ENCODE data around the gene EEF2K.
A peak's percentile ranks its signal among the peaks of the same experiment; 100 is the strongest.

Gene EEF2K

DNA sequence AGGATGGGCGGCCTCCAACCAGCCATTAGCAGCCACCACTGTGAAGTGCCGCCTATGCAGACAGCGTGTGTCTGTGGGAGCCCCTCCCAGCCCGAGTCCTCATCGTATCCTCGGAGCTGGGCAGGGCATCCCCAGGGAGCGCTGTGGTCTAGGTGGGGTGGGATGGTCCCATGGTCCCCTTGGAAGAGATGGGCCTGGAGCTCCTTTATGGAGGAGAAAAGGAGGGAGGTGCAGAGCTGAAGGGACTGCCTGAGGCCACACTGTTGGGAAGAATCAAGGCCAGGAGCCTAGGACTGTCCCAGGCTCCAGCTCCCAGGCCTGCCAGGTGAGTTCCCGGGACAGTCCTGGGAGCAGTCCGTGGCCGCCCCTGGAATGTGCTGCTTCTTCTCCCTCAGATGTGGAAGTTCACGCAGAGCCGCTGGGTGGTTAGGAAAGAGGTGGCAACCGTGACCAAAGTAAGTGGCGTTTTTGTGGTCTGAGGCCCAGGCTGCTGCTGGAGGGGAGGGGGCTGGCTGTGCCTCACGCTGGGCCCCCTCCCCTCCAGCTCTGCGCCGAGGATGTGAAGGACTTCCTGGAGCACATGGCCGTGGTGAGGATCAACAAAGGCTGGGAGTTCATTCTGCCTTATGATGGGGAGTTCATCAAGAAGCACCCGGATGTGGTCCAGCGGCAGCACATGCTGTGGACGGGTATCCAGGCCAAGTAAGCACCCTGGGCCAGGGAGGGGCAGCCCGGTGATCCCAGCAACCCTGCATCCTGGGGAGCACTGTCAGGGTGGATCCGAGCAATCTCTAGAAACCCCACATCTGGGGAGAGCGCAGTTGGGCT is 118.1 kb downstream of the EEF2K start:
- no peak for TF ChIP-seq POLR2A (IDR thresholded peaks at IDR 0.05; ENCODE audit: extremely low read depth, insufficient read length)
- TF ChIP-seq, protein P1, sequence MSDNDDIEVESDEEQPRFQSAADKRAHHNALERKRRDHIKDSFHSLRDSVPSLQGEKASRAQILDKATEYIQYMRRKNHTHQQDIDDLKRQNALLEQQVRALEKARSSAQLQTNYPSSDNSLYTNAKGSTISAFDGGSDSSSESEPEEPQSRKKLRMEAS (IDR thresholded peaks at IDR 0.05; ENCODE audit: low read depth, low read length), result no peak
- TF ChIP-seq, protein P2, sequence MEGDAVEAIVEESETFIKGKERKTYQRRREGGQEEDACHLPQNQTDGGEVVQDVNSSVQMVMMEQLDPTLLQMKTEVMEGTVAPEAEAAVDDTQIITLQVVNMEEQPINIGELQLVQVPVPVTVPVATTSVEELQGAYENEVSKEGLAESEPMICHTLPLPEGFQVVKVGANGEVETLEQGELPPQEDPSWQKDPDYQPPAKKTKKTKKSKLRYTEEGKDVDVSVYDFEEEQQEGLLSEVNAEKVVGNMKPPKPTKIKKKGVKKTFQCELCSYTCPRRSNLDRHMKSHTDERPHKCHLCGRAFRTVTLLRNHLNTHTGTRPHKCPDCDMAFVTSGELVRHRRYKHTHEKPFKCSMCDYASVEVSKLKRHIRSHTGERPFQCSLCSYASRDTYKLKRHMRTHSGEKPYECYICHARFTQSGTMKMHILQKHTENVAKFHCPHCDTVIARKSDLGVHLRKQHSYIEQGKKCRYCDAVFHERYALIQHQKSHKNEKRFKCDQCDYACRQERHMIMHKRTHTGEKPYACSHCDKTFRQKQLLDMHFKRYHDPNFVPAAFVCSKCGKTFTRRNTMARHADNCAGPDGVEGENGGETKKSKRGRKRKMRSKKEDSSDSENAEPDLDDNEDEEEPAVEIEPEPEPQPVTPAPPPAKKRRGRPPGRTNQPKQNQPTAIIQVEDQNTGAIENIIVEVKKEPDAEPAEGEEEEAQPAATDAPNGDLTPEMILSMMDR (IDR thresholded peaks at IDR 0.05; ENCODE audit: low read depth, low read length), result no peak
- no peak for TF ChIP-seq MYC (IDR thresholded peaks at IDR 0.05; ENCODE audit: low read depth, low read length)
- no peak for DNase-seq (ENCODE audit: low read depth)

DNA sequence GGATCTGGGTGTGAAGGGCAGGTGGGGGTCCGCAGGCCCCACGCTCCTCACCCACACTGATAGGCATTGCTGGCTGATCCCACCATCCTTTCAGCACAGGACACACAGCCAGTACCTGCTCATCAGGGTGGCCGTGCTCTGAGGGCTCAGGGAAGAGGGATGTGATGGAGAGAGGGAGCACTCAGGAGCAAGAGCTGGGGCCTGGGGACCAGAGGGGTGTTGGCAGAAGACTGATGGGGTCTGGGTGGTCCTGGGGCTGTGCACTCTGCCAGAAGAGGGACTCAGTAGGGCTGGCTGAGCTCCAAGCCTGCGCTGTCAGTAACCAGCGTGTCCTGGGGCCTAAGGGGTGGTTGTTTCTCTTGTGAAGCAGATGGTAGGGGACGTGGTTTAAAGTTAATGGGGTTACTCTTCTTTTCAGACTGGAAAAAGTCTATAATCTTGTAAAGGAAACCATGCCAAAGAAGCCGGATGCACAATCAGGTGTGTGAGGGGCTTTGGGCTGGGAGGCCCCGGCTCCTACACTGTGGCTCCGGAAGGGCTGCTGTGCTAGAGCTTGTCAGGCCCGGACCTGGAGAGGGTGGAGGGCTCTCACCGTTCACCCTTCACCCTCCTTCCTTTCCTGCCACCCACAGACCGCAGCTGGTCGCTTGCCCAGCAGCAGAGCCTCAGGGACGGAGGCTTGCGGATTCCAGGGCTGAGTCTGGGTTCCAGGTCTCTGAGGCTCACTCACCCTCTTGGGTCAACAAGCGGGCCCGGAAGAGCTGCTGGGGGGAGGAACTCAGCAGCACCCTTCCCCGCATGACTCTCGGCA is 118.9 kb downstream of the EEF2K start:
- DNase-seq (ENCODE audit: low read depth), result peak; percentile 38

More for the DNA sequence above, 118.1 kb downstream of the EEF2K start:
- H3K4me3 ChIP-seq (ENCODE audit: low read depth, low read length), result no peak overlapping the region

DNA sequence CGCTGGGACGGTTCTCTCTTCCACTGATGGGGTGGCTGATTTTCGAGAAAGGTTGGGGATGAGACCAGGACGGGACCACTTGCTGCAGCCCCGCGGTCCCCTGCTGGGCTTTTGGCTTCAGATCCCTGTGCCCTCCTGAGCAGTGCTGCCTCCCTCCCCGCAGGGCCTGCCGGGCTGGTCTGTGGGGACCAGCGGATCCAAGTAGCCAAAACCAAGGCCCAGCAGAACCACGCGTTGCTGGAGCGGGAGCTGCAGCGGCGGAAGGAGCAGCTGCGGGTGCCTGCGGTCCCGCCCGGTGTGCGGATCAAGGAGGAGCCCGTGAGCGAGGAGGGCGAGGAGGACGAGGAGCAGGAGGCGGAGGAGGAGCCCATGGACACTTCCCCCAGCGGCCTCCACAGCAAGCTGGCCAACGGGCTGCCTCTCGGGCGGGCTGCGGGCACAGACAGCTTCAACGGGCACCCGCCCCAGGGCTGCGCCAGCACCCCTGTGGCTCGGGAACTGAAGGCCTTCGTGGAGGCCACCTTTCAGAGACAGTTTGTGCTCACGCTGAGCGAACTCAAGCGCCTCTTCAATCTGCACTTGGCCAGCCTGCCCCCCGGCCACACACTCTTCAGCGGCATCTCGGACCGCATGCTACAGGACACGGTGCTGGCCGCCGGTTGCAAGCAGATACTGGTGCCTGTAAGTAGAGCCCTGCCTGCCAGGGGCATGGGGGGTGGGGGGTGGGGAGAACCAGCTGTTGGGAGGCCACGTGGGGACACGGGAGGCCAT is 119.7 kb downstream of the EEF2K start:
- peak; percentile 21 for DNase-seq (ENCODE audit: low read depth)
- TF ChIP-seq, protein P1 (IDR thresholded peaks at IDR 0.05; ENCODE audit: low read depth, low read length), result no peak
- no peak for TF ChIP-seq MYC (IDR thresholded peaks at IDR 0.05; ENCODE audit: low read depth, low read length)
- no peak overlapping the region for H3K4me3 ChIP-seq (ENCODE audit: low read depth, low read length)

More for the DNA sequence above, 118.9 kb downstream of the EEF2K start:
- no peak overlapping the region for H3K4me3 ChIP-seq (ENCODE audit: low read depth, low read length)
- no peak for TF ChIP-seq MYC (IDR thresholded peaks at IDR 0.05; ENCODE audit: low read depth, low read length)
- TF ChIP-seq POLR2A (IDR thresholded peaks at IDR 0.05; ENCODE audit: extremely low read depth, insufficient read length), result no peak
- TF ChIP-seq, protein P2 (IDR thresholded peaks at IDR 0.05; ENCODE audit: low read depth, low read length), result no peak
- TF ChIP-seq, protein P1 (IDR thresholded peaks at IDR 0.05; ENCODE audit: low read depth, low read length), result no peak

DNA sequence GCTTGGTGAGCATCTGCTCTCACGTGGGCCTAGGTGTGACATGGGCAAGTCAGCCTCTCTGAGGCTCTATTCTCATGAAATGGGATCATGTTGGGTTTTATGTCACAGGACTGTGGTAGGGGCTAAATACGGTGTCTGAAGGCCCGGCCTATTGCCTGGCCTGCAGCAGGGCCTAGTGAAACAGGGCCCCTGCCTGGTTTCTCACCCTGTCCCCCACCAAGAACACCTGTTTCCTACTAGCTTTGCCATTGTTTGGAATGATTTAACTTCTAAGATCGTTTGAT is 120.2 kb downstream of the EEF2K start:
- no peak overlapping the region for H3K4me3 ChIP-seq (ENCODE audit: low read depth, low read length)
- no peak for DNase-seq (ENCODE audit: low read depth)
- TF ChIP-seq, protein P1 (IDR thresholded peaks at IDR 0.05; ENCODE audit: low read depth, low read length), result no peak
- TF ChIP-seq, protein P2 (IDR thresholded peaks at IDR 0.05; ENCODE audit: low read depth, low read length), result no peak
- no peak for TF ChIP-seq POLR2A (IDR thresholded peaks at IDR 0.05; ENCODE audit: extremely low read depth, insufficient read length)
- TF ChIP-seq MYC (IDR thresholded peaks at IDR 0.05; ENCODE audit: low read depth, low read length), result no peak

DNA sequence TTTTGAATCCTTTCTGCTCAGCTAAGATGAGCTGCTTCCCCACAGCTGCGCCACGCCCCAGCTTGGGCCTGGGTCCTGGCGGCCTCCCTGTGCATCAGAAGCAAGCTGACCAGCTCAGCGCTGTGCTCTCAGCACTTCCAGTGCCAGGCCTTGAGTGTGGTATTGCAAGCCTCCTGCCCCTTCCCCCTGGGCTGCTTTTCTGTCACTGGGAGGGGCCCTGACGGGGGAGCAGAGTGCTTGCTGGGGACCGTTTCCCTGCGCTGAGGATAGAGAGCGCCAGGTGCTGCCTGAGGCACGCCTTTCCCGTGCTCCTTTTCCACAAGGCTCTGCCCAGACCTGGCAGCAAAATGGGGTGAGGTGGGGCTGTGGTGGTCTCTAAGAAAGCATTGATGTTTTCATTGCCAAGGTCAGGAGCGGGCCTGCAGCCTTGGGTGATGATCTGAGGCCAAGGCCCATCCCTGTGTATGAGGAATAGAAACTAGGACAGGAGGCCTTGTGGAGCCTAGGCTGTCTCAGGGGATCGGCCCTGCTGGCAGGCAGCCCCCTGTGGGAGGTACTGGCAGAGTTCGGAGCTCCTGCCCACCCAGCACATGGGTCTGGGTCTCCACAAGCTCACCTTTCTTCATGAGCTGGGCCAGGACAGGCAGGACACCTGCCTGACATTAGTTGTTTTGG is 120.8 kb downstream of the EEF2K start:
- TF ChIP-seq POLR2A (IDR thresholded peaks at IDR 0.05; ENCODE audit: extremely low read depth, insufficient read length) (no peak), MYC (IDR thresholded peaks at IDR 0.05; ENCODE audit: low read depth, low read length) (no peak)
- TF ChIP-seq, protein P1 (IDR thresholded peaks at IDR 0.05; ENCODE audit: low read depth, low read length), result no peak
- TF ChIP-seq, protein P2 (IDR thresholded peaks at IDR 0.05; ENCODE audit: low read depth, low read length), result no peak
- no peak for DNase-seq (ENCODE audit: low read depth)
- no peak overlapping the region for H3K4me3 ChIP-seq (ENCODE audit: low read depth, low read length)

Data from NB4 (cell line).